Brain microvascular endothelial cell (primary cell): Measurements from ENCODE around the gene TCF12.

ENCODE experiments used
- DNase-seq: peaks from one replicate; pipeline ENCODE4 v3.0.0-alpha.2; 2020
- H3K27ac ChIP-seq: fragments of 250-450 bp; sonication (Bioruptor Pico); 2 replicates; pipeline ENCODE4 v1.5.1; 2020; ENCODE audit warnings: mild to moderate bottlenecking, moderate library complexity
- H3K27me3 ChIP-seq: fragments of 250-450 bp; sonication (Bioruptor Pico); replicated peaks from 2 replicates; pipeline ENCODE4 v1.5.1; 2020; ENCODE audit warnings: mild to moderate bottlenecking
- H3K36me3 ChIP-seq: fragments of 250-450 bp; sonication (Bioruptor Pico); replicated peaks from 2 replicates; pipeline ENCODE4 v1.5.1; 2020; ENCODE audit warnings: mild to moderate bottlenecking
- H3K4me3 ChIP-seq: 2 replicates; pipeline ENCODE4 v1.5.1; 2011; ENCODE audit warnings: low read depth, mild to moderate bottlenecking, control low read depth, low read length, moderate library complexity
- in situ Hi-C: cut with HindIII; loops from 2 replicates; pipeline ENCODE4 v1.10.0; 2017; ENCODE audit warnings: low sequenced_read_pairs, low pct_ligation_motif_present
- TF ChIP-seq, protein P1 (sequence below): IDR thresholded peaks from 2 replicates; pipeline ENCODE4 v1.5.1; 2011; ENCODE audit warnings: low read depth, mild to moderate bottlenecking, moderate library complexity, low read length, control low read depth, inconsistent platforms; ENCODE audit errors: missing control alignments

Gene TCF12

DNA sequence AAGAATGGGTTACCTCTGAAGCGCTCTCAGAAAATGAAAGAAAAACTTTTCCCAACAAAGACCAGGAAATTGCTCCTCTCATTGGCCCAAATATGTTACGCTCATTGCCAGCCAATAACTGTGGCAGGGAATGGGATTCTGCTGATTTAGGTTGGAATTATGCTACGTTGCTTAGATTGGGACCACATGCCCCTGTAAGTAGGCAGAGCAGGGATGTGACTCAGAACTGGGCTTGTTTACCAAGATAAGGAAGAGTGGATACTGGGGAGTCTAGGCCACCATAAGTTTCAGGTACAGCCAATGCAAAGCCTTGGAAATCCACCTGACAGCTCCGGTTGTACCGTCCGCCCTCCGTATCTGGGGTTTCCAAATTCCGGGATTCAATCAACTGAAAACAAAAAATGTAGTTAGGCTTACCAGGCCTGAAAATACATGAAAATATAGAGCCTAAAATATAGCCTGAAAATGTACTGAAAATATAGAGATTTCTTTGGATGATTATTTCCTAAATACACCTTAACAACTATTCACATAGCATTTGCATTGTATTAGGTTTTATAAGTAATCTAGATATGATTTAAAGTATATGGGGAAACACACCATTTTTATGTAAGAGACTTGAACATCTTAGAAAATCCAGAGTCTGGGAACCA lies 1.5 kb upstream of the TCF12 start:
- Histone ChIP-seq H3K27me3 (no peaks in the 10 kb centered on the region), H3K4me3 (no peak overlapping the region), H3K27ac (no peak overlapping the region), H3K36me3 (no peaks in the 10 kb centered on the region)
- DNase-seq, result no peak
- TF ChIP-seq, protein P1, sequence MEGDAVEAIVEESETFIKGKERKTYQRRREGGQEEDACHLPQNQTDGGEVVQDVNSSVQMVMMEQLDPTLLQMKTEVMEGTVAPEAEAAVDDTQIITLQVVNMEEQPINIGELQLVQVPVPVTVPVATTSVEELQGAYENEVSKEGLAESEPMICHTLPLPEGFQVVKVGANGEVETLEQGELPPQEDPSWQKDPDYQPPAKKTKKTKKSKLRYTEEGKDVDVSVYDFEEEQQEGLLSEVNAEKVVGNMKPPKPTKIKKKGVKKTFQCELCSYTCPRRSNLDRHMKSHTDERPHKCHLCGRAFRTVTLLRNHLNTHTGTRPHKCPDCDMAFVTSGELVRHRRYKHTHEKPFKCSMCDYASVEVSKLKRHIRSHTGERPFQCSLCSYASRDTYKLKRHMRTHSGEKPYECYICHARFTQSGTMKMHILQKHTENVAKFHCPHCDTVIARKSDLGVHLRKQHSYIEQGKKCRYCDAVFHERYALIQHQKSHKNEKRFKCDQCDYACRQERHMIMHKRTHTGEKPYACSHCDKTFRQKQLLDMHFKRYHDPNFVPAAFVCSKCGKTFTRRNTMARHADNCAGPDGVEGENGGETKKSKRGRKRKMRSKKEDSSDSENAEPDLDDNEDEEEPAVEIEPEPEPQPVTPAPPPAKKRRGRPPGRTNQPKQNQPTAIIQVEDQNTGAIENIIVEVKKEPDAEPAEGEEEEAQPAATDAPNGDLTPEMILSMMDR, result no peak
- in situ Hi-C loops, result no loop called here

DNA sequence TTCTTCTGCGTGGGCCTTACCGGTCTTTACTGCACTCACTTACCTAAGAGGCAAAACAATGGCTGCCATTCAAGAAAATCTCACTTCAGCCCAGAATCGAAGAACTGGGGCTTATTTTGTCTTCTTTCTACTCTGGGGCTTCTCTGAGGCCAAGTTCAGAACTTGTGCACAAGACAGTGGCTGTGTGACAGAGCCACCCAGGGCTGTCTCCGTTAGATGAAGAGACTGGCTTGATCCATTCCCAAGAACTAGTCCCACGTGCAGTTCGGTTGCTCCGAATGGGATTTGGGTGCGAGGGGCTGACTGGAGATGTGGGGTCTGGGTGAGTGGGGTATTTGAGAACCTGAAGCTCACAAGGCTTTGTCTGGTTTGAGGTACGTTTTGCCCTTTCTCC lies 795 bp upstream of the TCF12 start:
- TF ChIP-seq, protein P1, result no peak
- DNase-seq, result no peak
- H3K27ac ChIP-seq, result peak overlapping the region; percentile 83
- in situ Hi-C loops, result no loop called here
- peak overlapping the region; percentile 83 for H3K4me3 ChIP-seq
- H3K27me3 ChIP-seq, result no peaks in the 10 kb centered on the region
- H3K36me3 ChIP-seq, result no peaks in the 10 kb centered on the region

DNA sequence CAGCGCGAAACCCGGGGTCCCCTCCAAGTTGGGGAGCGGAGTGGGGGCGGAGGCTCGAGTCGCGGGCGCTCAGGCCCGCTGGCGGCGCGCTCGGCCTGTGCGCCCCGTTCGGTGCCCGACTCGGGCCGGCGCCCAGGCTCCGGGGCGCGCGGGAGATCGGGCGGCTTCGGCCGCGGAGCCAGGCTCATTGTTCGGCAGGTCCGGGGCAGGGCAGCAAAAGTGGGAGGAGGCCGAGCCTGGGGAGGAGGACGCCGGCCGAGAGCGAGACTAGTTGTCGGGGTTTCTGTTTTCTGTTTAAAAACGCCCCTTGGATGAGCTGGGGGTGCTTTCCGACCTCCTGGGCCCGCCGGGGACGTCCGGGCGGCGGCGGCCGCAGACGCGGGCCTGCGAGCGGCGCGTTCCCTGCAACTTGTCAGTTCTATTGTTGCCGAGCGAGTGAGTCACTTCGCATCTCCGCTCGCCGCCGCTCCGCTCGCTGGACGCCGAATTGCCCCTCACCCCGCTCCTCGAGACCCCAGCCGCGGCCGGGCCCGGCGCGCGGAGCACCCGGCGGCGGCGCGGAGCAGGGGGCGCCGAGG lies 676 bp downstream of the TCF12 start:
- TF ChIP-seq, protein P1, result no peak
- in situ Hi-C loops, result no loop called here
- Histone ChIP-seq H3K27me3 (no peaks in the 10 kb centered on the region), H3K27ac (peak overlapping the region; percentile 83), H3K4me3 (peak overlapping the region; percentile 83), H3K36me3 (peaks cover 1% of the 10 kb centered on the region)
- peak; percentile 51 for DNase-seq

DNA sequence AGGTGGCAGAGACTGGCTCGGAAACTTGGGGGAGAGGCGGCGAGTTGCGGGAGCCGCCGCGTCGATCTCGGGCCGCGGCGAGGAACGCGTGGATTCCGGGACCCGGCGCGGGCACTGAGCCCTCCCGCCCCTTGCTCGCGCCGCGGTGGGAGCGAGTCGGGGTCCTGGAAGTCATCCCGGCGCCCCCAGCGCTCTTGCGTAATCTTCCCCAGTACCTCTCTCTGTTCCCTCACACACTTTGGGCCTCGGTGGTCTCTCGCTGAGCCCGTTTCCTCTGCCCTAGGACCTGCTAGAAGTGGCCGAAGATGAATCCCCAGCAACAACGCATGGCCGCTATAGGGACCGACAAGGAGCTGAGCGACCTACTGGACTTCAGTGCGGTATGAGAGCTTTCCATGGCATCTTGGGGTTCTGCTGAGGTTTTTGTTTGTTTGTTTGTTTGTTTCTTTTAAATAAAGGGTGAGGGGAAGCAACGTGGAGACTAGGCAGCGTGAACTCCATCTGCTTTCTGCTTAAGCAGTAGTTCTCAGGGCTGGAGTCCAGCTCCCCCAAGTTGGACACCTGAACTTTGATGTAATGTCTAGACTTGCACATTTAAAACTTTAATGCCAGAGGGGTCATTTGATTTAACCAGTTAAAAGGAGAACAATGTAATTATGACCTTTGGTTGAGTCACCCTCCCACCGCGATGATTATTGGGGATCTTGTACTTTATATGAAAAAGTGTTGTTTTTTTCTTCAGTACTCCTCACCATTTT lies 1.3 kb downstream of the TCF12 start:
- peak overlapping the region; percentile 83 for H3K27ac ChIP-seq
- no peaks in the 10 kb centered on the region for H3K27me3 ChIP-seq
- peak overlapping the region; percentile 83 for H3K4me3 ChIP-seq
- TF ChIP-seq, protein P1, result no peak
- peak; percentile 12 for DNase-seq
- peaks cover 7% of the 10 kb centered on the region for H3K36me3 ChIP-seq
- in situ Hi-C loops, result no loop called here

DNA sequence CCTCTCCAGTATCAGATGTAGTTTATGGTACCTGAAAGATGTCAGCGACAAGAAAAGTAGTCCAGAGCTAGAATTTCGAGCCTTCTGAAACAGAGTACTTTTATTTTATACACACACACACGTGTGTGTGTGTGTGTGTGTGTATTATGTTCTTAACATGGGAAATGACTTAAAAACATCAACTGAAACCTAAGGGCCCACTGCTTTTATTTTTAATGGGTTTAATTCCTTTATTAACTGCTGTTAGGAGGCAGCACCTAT lies 1.9 kb downstream of the TCF12 start:
- in situ Hi-C loops, result no loop called here
- Histone ChIP-seq H3K36me3 (peaks cover 8% of the 10 kb centered on the region), H3K4me3 (peak overlapping the region; percentile 83), H3K27me3 (no peaks in the 10 kb centered on the region), H3K27ac (no peak overlapping the region)
- TF ChIP-seq, protein P1, result no peak
- DNase-seq, result no peak
